Measurements from ENCODE around the gene SPATA31A5.
"Not testable (repeated sequence)": the region's sequence is repeated elsewhere in the genome, so short reads cannot be mapped to it uniquely, and the experiment has no call there.

Gene SPATA31A5

GRCh38 chr9:60914107-60914506 lies at the start of gene SPATA31A5:
Gene SPATA31A5 (plus strand): TSS chr9:60914407. CDS start chr9:60914436, 29 bp downstream.
- not testable (repeated sequence) for FAIRE-seq

GRCh38 chr9:60962990-60963350 lies 48.8 kb downstream of the SPATA31A5 start:
- not testable (repeated sequence) for FAIRE-seq

GRCh38 chr9:60966382-60966781 lies 52.2 kb downstream of the SPATA31A5 start:
- FAIRE-seq: not testable (repeated sequence)
